ENCODE data around the gene SLC15A4. TPM values are rescaled to one million over a fixed set of nuclear protein-coding genes. Genes with fewer than 3 reads are reported as not detected.

Gene SLC15A4
- 19.6 TPM for polyA plus RNA-seq (2013, experiment 1 of 4)
- polyA plus RNA-seq (2013, experiment 2 of 4): 19.6 TPM
- polyA plus RNA-seq (2013, experiment 3 of 4): 18.0 TPM
- polyA plus RNA-seq (2013, experiment 4 of 4): 18.8 TPM

DNA sequence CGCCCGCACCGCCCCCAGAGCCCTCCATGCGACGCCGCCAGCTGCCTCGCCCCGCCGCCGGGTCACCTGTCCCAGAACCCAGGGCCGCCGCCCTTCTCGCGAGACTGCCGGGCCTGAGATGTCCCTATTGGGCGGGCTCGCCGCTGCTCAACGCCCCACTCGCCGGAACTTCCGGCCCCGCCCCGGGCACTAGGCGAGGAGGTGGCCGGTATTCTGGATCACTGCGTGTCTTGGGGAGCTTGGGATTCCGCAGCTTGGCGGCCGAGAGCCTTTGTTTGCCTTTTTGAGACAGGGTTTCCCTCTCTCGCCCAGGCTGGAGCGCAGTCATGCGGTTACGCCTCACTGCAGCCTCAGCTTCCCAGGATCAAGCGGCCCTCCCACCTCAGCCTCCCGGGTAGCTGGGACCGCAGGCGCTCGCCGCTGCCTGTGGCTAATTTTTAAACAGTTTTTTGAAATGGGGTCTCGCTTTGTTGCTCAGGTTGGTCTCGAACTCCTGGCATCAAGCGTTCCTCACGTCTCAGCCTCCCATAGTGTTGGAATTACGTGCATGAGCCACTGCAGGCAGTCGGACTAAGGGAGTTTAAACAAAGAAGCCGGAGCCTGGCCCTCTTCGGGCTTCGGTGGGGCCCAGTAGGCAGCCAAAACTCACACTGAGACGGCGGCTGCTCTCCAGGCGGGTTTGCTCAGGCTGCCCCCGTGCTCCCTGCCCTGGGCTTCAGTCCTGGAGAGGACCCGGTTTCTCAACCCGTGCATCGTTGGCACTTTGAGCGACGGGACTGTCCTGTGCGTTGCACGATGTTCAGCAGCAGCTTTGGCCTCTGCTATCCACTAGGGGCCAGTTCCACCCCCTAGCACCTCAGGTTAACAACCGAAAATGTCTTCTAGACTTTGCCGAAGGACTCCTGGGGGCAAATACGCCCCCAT lies at the start of gene SLC15A4:
Gene SLC15A4, minus strand, starts transcription at position 43 of the 924 bp plus-strand sequence. Its CDS starts 15 bp downstream, at position 28.
- Histone ChIP-seq H3K4me1 (ENCODE audit: control insufficient read depth, insufficient read depth, low read length) (peaks cover 22% of the 10 kb centered on the region), H3K27ac (ENCODE audit: insufficient read depth, low read depth, low read length, poor library complexity, severe bottlenecking) (peak within 1 kb of the TSS; percentile 97), H3K27me3 (ENCODE audit: control insufficient read depth, insufficient read depth, low read length, poor library complexity, severe bottlenecking) (no peaks in the 10 kb centered on the region), H3K4me3 (ENCODE audit: insufficient read depth, low read depth, low read length) (peak within 1 kb of the TSS; percentile 69), H3K36me3 (ENCODE audit: control insufficient read depth, insufficient read depth, low read length) (no peaks in the 10 kb centered on the region), H3K9me3 (ENCODE audit: control insufficient read depth, low read length) (no peaks in the 10 kb centered on the region)
- WGBS, 2 experiments: 7 to 8% methylated on average over 63 of the region's 63 CpGs

DNA sequence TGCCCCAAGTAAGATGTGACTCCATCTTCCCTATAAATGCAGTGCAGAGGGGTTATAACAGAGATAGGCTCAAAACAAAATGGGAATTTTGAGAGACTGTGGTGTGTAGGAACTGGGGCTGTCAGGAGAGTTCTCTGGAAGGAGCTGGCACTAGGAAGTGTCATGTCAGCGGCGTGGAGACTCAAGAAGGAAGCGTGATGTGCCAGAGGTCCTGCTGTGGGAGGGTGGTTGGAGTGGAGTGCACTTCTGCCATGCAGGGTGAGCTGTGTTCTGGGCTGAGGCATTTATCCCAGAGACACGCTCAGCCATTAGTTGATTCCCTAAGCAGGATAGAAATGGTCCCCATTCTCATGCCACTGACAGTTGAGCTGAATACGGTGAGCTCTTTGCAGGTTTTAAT lies 48.5 kb upstream of the SLC15A4 start:
- Histone ChIP-seq H3K4me3 (ENCODE audit: insufficient read depth, low read depth, low read length) (no peak overlapping the region), H3K4me1 (ENCODE audit: control insufficient read depth, insufficient read depth, low read length) (no peaks in the 10 kb centered on the region), H3K27me3 (ENCODE audit: control insufficient read depth, insufficient read depth, low read length, poor library complexity, severe bottlenecking) (no peaks in the 10 kb centered on the region), H3K27ac (ENCODE audit: insufficient read depth, low read depth, low read length, poor library complexity, severe bottlenecking) (no peak overlapping the region), H3K36me3 (ENCODE audit: control insufficient read depth, insufficient read depth, low read length) (no peaks in the 10 kb centered on the region), H3K9me3 (ENCODE audit: control insufficient read depth, low read length) (peaks cover 6% of the 10 kb centered on the region)
- 93% methylated on average over 5 of the region's 5 CpGs for WGBS, 2 experiments

DNA sequence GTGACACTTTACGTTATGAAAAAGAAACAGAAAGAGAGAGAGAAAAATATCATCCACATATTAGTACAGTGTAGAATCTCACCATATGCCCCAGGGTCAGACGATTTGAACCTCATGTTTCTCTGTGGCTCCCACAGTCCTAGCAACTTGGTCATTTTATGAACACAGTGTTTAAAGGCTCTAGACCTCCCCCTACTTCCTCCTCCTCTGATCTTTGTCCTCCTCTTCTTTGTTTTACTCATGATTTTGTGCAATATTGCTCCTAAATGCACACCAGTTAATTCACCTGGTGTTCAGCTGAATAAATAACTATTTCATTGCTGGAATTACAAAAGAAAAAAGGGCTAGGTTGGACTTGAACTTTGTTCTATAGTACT lies 47.7 kb upstream of the SLC15A4 start:
- Histone ChIP-seq H3K27me3 (ENCODE audit: control insufficient read depth, insufficient read depth, low read length, poor library complexity, severe bottlenecking) (no peaks in the 10 kb centered on the region), H3K4me1 (ENCODE audit: control insufficient read depth, insufficient read depth, low read length) (no peaks in the 10 kb centered on the region), H3K36me3 (ENCODE audit: control insufficient read depth, insufficient read depth, low read length) (no peaks in the 10 kb centered on the region), H3K9me3 (ENCODE audit: control insufficient read depth, low read length) (no peaks in the 10 kb centered on the region), H3K27ac (ENCODE audit: insufficient read depth, low read depth, low read length, poor library complexity, severe bottlenecking) (no peak overlapping the region), H3K4me3 (ENCODE audit: insufficient read depth, low read depth, low read length) (no peak overlapping the region)
- WGBS, 2 experiments: 94 to 96% methylated on average over 2 of the region's 2 CpGs

DNA sequence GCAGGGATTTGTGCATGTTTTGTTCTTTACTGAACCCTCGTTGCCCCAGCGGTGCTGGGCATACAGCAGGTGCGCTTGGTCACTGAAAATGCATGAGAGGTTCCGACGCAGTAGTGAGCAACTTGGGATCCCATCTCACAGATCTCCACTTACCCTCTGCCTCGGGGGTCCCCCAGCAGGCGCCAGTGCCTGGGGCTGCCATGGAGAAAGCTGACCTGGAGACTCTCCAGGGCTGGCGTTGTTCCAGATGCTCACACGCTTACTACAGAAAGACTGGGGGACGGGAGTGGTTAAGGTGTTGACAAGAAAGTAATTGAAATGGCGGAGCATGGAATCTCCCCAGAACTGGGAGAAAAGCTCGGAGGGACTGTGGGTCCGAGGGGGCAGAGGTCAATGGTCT lies 43.7 kb upstream of the SLC15A4 start:
- H3K4me1 ChIP-seq (ENCODE audit: control insufficient read depth, insufficient read depth, low read length): no peaks in the 10 kb centered on the region
- H3K4me3 ChIP-seq (ENCODE audit: insufficient read depth, low read depth, low read length): no peak overlapping the region
- H3K27ac ChIP-seq (ENCODE audit: insufficient read depth, low read depth, low read length, poor library complexity, severe bottlenecking): no peak overlapping the region
- no peaks in the 10 kb centered on the region for H3K36me3 ChIP-seq (ENCODE audit: control insufficient read depth, insufficient read depth, low read length)
- no peaks in the 10 kb centered on the region for H3K27me3 ChIP-seq (ENCODE audit: control insufficient read depth, insufficient read depth, low read length, poor library complexity, severe bottlenecking)
- H3K9me3 ChIP-seq (ENCODE audit: control insufficient read depth, low read length): no peaks in the 10 kb centered on the region
- WGBS, 2 experiments: 93 to 95% methylated on average over 13 of the region's 13 CpGs

DNA sequence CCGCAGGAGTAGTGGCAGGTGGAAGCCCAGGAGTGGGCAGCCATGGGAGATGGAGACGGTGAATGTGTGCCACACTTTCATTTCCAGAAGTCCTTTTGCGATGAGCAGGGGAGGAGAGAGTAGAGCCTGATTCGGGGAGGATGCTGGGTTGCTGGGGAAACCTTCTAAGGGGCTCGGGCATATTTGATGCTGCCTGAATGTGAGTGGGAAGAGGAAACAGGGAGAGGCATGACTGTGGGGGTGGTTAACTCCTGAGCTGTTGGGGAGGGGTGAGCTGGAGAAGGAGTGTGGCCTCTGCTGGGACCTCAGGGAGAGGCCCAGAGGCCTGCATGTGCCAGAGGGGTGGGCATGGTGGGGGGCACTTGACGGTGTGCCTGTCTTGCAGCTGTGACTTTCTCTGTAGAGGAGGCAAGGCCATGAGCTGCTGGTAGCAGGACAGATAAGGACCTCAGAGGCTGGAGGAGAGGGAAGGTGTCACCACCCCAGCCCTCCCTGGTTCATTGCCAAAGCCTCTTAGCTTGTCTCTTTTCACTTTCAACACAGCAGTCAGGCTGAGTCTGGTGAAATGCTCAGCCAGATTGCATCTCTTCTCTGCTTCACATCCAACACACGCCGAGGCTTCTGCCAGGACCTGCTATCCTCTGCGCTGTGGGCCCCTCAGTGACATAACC lies 40.9 kb upstream of the SLC15A4 start:
- H3K4me3 ChIP-seq (ENCODE audit: insufficient read depth, low read depth, low read length): no peak overlapping the region

DNA sequence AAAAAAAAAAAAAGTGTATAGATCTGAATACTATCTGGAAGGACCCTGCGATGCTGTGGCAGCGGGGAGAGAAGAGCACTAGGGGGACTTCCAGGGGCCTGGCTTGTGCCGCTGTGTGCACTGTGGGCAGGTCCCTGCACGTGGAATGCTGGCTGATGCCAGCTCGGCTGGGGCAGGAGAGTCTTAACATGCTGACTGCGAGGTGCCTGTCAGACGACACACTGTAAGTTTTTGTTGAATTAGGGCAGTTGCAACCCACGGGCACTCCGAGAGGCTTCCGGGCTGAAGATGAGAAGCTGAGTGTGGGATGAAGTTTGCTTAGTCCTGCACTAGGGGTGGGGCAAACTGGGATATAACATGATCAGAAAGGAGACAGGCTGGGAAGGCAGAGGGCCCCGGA lies 40.2 kb upstream of the SLC15A4 start:
- H3K4me3 ChIP-seq (ENCODE audit: insufficient read depth, low read depth, low read length): no peak overlapping the region
- H3K36me3 ChIP-seq (ENCODE audit: control insufficient read depth, insufficient read depth, low read length): no peaks in the 10 kb centered on the region
- 89 to 90% methylated on average over 11 of the region's 11 CpGs for WGBS, 2 experiments
- no peaks in the 10 kb centered on the region for H3K9me3 ChIP-seq (ENCODE audit: control insufficient read depth, low read length)
- H3K27ac ChIP-seq (ENCODE audit: insufficient read depth, low read depth, low read length, poor library complexity, severe bottlenecking): no peak overlapping the region
- H3K27me3 ChIP-seq (ENCODE audit: control insufficient read depth, insufficient read depth, low read length, poor library complexity, severe bottlenecking): no peaks in the 10 kb centered on the region
- no peaks in the 10 kb centered on the region for H3K4me1 ChIP-seq (ENCODE audit: control insufficient read depth, insufficient read depth, low read length)

More for the DNA sequence above, 40.9 kb upstream of the SLC15A4 start:
- Histone ChIP-seq H3K4me1 (ENCODE audit: control insufficient read depth, insufficient read depth, low read length) (no peaks in the 10 kb centered on the region), H3K27ac (ENCODE audit: insufficient read depth, low read depth, low read length, poor library complexity, severe bottlenecking) (no peak overlapping the region), H3K9me3 (ENCODE audit: control insufficient read depth, low read length) (no peaks in the 10 kb centered on the region), H3K27me3 (ENCODE audit: control insufficient read depth, insufficient read depth, low read length, poor library complexity, severe bottlenecking) (no peaks in the 10 kb centered on the region), H3K36me3 (ENCODE audit: control insufficient read depth, insufficient read depth, low read length) (no peaks in the 10 kb centered on the region)
- 91 to 92% methylated on average over 9 of the region's 9 CpGs for WGBS, 2 experiments

DNA sequence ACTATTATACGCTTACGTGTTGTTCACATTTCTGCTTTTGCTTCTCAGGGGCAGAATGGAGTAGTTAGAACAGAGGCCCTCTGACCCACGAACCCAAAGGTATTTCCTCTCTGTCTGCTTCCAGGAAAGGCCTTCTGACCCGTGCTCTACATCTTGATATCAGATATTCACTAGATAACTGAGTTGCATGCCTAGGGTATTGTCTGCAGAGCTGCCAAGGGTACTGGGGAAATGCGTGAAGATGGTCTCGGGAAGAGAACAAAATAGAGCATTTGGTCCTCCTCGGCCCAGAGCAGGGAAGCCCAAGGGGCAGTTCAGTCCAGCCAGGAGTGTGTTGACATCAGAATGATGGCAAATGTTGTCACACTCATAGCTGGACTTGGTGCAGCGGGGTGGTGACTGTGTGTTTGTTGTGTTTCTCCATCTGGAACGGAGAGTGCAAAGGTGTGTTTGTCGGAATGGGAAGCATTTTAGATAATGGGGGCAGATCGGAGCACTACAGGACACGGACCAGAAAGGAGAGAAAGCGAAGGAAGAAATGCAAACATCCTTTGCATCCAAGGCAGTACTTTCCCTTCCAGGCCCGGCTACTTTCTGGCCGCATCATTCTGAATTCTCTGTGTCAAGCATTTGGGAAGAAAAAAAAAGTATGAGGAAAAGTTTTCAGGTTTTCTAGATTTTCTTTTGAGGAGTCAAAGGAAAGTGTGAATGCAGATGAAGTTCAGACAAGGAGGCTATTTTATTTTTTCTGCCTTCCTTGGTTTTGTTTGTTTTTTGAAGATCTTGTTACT lies 37.7 kb upstream of the SLC15A4 start:
- Histone ChIP-seq H3K4me1 (ENCODE audit: control insufficient read depth, insufficient read depth, low read length) (no peaks in the 10 kb centered on the region), H3K27me3 (ENCODE audit: control insufficient read depth, insufficient read depth, low read length, poor library complexity, severe bottlenecking) (no peaks in the 10 kb centered on the region), H3K36me3 (ENCODE audit: control insufficient read depth, insufficient read depth, low read length) (no peaks in the 10 kb centered on the region), H3K9me3 (ENCODE audit: control insufficient read depth, low read length) (no peaks in the 10 kb centered on the region), H3K27ac (ENCODE audit: insufficient read depth, low read depth, low read length, poor library complexity, severe bottlenecking) (no peak overlapping the region), H3K4me3 (ENCODE audit: insufficient read depth, low read depth, low read length) (no peak overlapping the region)
- WGBS, 2 experiments: 93% methylated on average over 15 of the region's 15 CpGs

DNA sequence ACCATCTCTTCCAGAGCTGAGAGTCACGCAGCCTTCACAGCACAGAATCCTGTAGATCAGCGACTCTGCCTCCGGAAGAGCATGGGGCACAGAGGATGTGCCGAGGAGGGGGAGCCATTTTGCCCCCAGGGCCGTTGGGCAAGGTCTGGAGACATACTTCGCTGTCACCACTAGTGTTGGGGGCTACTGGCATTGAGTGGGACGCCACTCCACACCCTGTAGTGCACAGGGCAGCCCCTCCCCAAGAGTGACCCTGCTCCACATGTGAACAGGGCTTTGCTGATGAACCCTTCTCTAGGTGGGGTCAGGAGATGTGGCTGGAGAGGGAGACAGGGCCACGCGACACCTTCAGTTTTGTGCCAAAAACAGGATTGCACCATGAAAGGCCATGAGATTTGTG lies 35.6 kb upstream of the SLC15A4 start:
- Histone ChIP-seq H3K27me3 (ENCODE audit: control insufficient read depth, insufficient read depth, low read length, poor library complexity, severe bottlenecking) (peaks cover 6% of the 10 kb centered on the region), H3K4me3 (ENCODE audit: insufficient read depth, low read depth, low read length) (no peak overlapping the region)
- WGBS, 2 experiments: 90 to 91% methylated on average over 9 of the region's 9 CpGs

DNA sequence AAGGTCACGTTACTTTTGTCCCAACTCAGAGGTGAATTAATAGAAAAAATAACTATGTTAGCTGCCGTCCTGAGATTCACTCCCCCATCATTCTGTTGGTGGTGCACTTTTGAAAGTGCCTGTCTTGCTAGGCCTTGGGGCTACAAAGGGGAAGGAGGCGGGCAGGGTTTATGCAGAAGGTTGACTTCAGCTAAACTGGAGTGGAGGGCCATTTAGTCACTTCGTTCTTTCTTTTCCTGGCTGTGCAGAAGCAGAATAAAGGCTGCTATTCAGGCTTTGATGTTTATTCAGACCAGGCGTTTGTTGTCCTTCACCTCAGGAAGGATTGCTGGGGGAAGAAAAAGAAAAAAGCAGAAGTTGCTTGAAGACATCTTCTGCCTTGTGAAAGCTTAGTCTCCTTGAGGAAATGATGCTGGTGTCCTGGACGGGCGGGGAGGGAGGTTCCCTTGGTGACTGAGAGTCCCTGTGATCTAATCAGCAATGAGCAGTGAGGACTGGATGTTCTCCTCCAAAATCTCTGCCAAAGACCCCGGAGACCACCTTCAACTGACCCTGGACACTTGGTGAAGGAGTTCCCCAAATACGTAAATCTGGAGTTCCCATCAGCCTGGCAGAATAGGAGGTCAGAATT lies 33.5 kb upstream of the SLC15A4 start:
- H3K9me3 ChIP-seq (ENCODE audit: control insufficient read depth, low read length): no peaks in the 10 kb centered on the region
- peaks cover 23% of the 10 kb centered on the region for H3K27me3 ChIP-seq (ENCODE audit: control insufficient read depth, insufficient read depth, low read length, poor library complexity, severe bottlenecking)
- no peaks in the 10 kb centered on the region for H3K36me3 ChIP-seq (ENCODE audit: control insufficient read depth, insufficient read depth, low read length)
- H3K4me1 ChIP-seq (ENCODE audit: control insufficient read depth, insufficient read depth, low read length): no peaks in the 10 kb centered on the region
- no peak overlapping the region for H3K27ac ChIP-seq (ENCODE audit: insufficient read depth, low read depth, low read length, poor library complexity, severe bottlenecking)
- no peak overlapping the region for H3K4me3 ChIP-seq (ENCODE audit: insufficient read depth, low read depth, low read length)
- WGBS, 2 experiments: 84 to 86% methylated on average over 9 of the region's 9 CpGs

More for the DNA sequence above, 35.6 kb upstream of the SLC15A4 start:
- Histone ChIP-seq H3K9me3 (ENCODE audit: control insufficient read depth, low read length) (no peaks in the 10 kb centered on the region), H3K36me3 (ENCODE audit: control insufficient read depth, insufficient read depth, low read length) (no peaks in the 10 kb centered on the region), H3K27ac (ENCODE audit: insufficient read depth, low read depth, low read length, poor library complexity, severe bottlenecking) (no peak overlapping the region), H3K4me1 (ENCODE audit: control insufficient read depth, insufficient read depth, low read length) (no peaks in the 10 kb centered on the region)
